CD14-positive monocyte (primary cell): ENCODE results near the gene CDH6. TPM values are rescaled to one million over a fixed set of nuclear protein-coding genes. Genes with fewer than 3 reads are reported as not detected.

Source experiments
- DNase-seq, 3 donors: peaks; one replicate each; pipeline ENCODE4 v3.0.0-alpha.2; 2011 to 2022
- H2AFZ ChIP-seq: 2 replicates; pipeline ENCODE4 v1.6.0; 2012; ENCODE audit warnings: mild to moderate bottlenecking, low read depth, low read length, inconsistent platforms; ENCODE audit not compliant: insufficient read depth, poor library complexity, severe bottlenecking
- H3K27ac ChIP-seq, 2 donors: 1 replicate in 1 of 2; 2 replicates in 1 of 2; pipeline ENCODE4 v1.5.1; 2012 to 2013; ENCODE audit warnings: low read length in 2 of 2, control low read depth in 1 of 2, inconsistent platforms in 1 of 2, low read depth in 1 of 2, mild to moderate bottlenecking in 1 of 2
- H3K27me3 ChIP-seq, 2 donors: one replicate each; pipeline versions ENCODE4 v1.6.0 to v1.6.1; 2011 to 2013; ENCODE audit warnings: low read length in 2 of 2; ENCODE audit not compliant: control insufficient read depth in 2 of 2, insufficient read depth in 2 of 2
- H3K36me3 ChIP-seq, 2 donors: replicated peaks in 1 of 2; 1 replicate in 1 of 2; 2 replicates in 1 of 2; pipeline versions ENCODE4 v1.5.1 to v1.6.1; 2012 to 2013; ENCODE audit warnings: low read length in 2 of 2, control low read depth in 1 of 2, inconsistent platforms in 1 of 2, mild to moderate bottlenecking in 1 of 2; ENCODE audit not compliant: insufficient read depth in 2 of 2, control insufficient read depth in 1 of 2
- H3K4me1 ChIP-seq, 2 donors: 1 replicate in 1 of 2; 2 replicates in 1 of 2; pipeline versions ENCODE4 v1.5.1 to v1.6.1; 2012 to 2013; ENCODE audit warnings: low read length in 2 of 2, control low read depth in 1 of 2, inconsistent platforms in 1 of 2, mild to moderate bottlenecking in 1 of 2, moderate library complexity in 1 of 2; ENCODE audit not compliant: insufficient read depth in 2 of 2, control insufficient read depth in 1 of 2
- H3K4me2 ChIP-seq: replicated peaks from 2 replicates; pipeline ENCODE3; 2012; ENCODE audit warnings: low read length, moderate library complexity, mild to moderate bottlenecking; ENCODE audit not compliant: poor library complexity, severe bottlenecking; ENCODE audit errors: extremely low read depth
- H3K4me3 ChIP-seq, 3 experiments: fragments of 200-600 bp in 1 of 3; sonication (generic) in 1 of 3; replicated peaks in 1 of 3; 1 replicate in 2 of 3; 2 replicates in 1 of 3; pipeline ENCODE4 v1.5.1; 2011 to 2013; ENCODE audit warnings: low read length in 3 of 3, mild to moderate bottlenecking in 3 of 3, control low read depth in 2 of 3, low read depth in 2 of 3, inconsistent platforms in 1 of 3, moderate library complexity in 1 of 3
- H3K79me2 ChIP-seq: 2 replicates; pipeline ENCODE4 v1.6.0; 2012; ENCODE audit warnings: mild to moderate bottlenecking, control low read depth, inconsistent platforms, low read length, moderate library complexity; ENCODE audit not compliant: insufficient read depth
- H3K9ac ChIP-seq: 2 replicates; pipeline ENCODE4 v1.6.0; 2017; ENCODE audit warnings: low read length, mild to moderate bottlenecking; ENCODE audit not compliant: insufficient read depth, poor library complexity, severe bottlenecking
- H3K9me3 ChIP-seq, 2 donors: replicated peaks in 1 of 2; 1 replicate in 1 of 2; 2 replicates in 1 of 2; pipeline versions ENCODE4 v1.5.1 to v1.6.1; 2012 to 2013; ENCODE audit warnings: low read length in 2 of 2, control low read depth in 1 of 2; ENCODE audit not compliant: control insufficient read depth in 1 of 2, insufficient read depth in 1 of 2
- H4K20me1 ChIP-seq: 2 replicates; pipeline ENCODE4 v1.6.0; 2012; ENCODE audit warnings: mild to moderate bottlenecking, low read length, control low read depth, moderate library complexity; ENCODE audit not compliant: insufficient read depth
- H3K27ac Mint-ChIP-seq, 7 donors: one replicate each; pipeline ENCODE4 v1.8.0; 2020; ENCODE audit warnings: mild to moderate bottlenecking in 7 of 7, mixed read lengths in 7 of 7, moderate library complexity in 6 of 7, inconsistent platforms in 2 of 7
- H3K27me3 Mint-ChIP-seq, 3 donors: one replicate each; pipeline ENCODE4 v1.8.0; 2021 to 2022; ENCODE audit warnings: low read depth in 3 of 3, mild to moderate bottlenecking in 3 of 3, mixed read lengths in 3 of 3, moderate library complexity in 3 of 3, inconsistent platforms in 1 of 3
- H3K36me3 Mint-ChIP-seq, 2 donors: one replicate each; pipeline ENCODE4 v1.8.0; 2020; ENCODE audit warnings: mixed read lengths in 2 of 2, inconsistent platforms in 1 of 2, mild to moderate bottlenecking in 1 of 2
- H3K4me1 Mint-ChIP-seq: one replicate; pipeline ENCODE4 v1.8.0; 2020; ENCODE audit warnings: mild to moderate bottlenecking, mixed read lengths
- H3K4me3 Mint-ChIP-seq, 2 donors: one replicate each; pipeline ENCODE4 v1.8.0; 2020; ENCODE audit warnings: mild to moderate bottlenecking in 2 of 2, mixed read lengths in 2 of 2, moderate library complexity in 1 of 2
- H3K9me3 Mint-ChIP-seq, 7 donors: one replicate each; pipeline ENCODE4 v1.8.0; 2020 to 2022; ENCODE audit warnings: mixed read lengths in 7 of 7, mild to moderate bottlenecking in 6 of 7, moderate library complexity in 6 of 7, inconsistent platforms in 2 of 7
- WGBS: methylation state at CpG from one replicate; pipeline ENCODE4 v1.1.5; 2013; ENCODE audit warnings: missing lambda C conversion rate; ENCODE audit not compliant: insufficient coverage; 5-methylcytosine and 5-hydroxymethylcytosine counted together
- intact Hi-C, 2 donors: fragments of 100-400 bp; cut with micrococcal nuclease; formaldehyde crosslinking; loops; one replicate each; pipeline versions ENCODE4 v1.15.0 to v1.15.1; 2023
- polyA minus RNA-seq: library from RNA; depleted of rRNA, polyadenylated mRNA; stranded (reverse); fragments of >200 nt; gene quantifications from 2 replicates; pipeline ENCODE4 v1.2.3, GENCODE V29; 2012
- polyA plus RNA-seq, 3 donors: library from polyadenylated mRNA; depleted of rRNA in 1 of 3; unstranded in 2 of 3; stranded (reverse) in 1 of 3; fragments of 300-500 nt in 2 of 3; fragments of >200 nt in 1 of 3; fragmentation: Illumina TruSeq in 2 of 3; gene quantifications; 1 replicate in 2 of 3; 2 replicates in 1 of 3; pipeline ENCODE4 v1.2.3, GENCODE V29; 2012 to 2021
- total RNA-seq, 12 experiments: library from RNA in 1 of 12; stranded (reverse) in 1 of 12; fragments of 120-200 nt in 1 of 12; gene quantifications; one replicate each; pipeline ENCODE4 v1.2.4 and lab custom pipeline; 2013 to 2026; ENCODE audit warnings: mixed read lengths in 6 of 12, inconsistent platforms in 1 of 12
- TF ChIP-seq, protein P1 (sequence below): fragments of 200-600 bp; IDR thresholded peaks from one replicate; pipeline ENCODE4 v1.8.0; 2022; ENCODE audit warnings: antibody characterized with exemption, mild to moderate bottlenecking

CDH6 gene
- not detected for total RNA-seq (2013)
- polyA plus RNA-seq (not detected), polyA minus RNA-seq (not detected in 2 replicates), total RNA-seq (lab: John Stamatoyannopoulos, UW) (0 to 2.7 (median 0.11) reads per million in 11 experiments)

DNA sequence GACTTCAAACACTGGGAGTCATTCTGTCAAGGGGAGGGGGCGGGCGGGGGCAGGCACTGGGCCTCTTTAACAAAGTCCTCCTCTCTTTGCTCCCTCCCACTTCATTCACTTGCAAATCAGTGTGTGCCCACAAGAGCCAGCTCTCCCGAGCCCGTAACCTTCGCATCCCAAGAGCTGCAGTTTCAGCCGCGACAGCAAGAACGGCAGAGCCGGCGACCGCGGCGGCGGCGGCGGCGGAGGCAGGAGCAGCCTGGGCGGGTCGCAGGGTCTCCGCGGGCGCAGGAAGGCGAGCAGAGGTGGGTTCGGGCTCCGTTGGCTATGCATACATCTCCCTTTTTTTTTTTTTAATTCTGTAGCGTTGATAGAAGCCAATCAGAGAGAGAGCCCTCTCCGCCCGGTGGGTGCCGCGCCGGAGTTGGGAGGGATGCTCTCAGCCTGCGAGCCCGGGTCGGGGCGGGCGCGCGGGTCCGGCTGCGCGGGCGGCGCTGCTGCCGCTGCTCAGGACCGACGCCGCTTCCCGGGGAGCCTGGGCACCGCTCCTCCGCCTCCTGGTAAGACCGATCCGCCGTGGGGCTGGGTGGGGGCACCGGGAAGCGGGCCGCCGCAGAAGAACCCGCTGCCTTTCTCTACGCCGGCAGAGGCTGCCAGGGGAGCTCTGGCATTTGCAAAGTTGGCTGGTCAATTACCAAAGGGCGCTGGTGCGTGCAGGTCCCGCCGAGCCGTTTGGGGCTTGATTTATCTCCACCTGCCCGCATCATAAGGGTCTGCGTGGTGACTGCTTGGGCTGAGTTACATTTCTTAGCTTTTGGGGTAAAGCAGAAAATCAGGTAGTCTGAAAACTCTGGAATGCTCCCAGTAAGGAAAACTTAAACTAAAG lies at the start of gene CDH6:
TSS of gene CDH6 (plus strand) at position 96 of the 877 bp plus-strand sequence. CDS start 73,788 bp downstream, outside the sequence.
- Histone ChIP-seq H3K27ac (no peak within 1 kb of the TSS), H3K4me3 (no peak within 1 kb of the TSS), H4K20me1 (no peaks in the 10 kb centered on the region), H3K27me3 (peaks cover 63 to 72% of the 10 kb centered on the region in 2 donors), H3K4me2 (no peak within 1 kb of the TSS), H3K4me1 (no peaks in the 10 kb centered on the region), H3K79me2 (no peaks in the 10 kb centered on the region), H2AFZ (no peak within 1 kb of the TSS), H3K9me3 (peaks cover 0 to 22% of the 10 kb centered on the region in 2 donors), H3K36me3 (no peaks in the 10 kb centered on the region), H3K9ac (no peak within 1 kb of the TSS)
- peaks cover 0 to 17% (median 4%) of the 10 kb centered on the region in 7 donors for H3K9me3 Mint-ChIP-seq
- 1% methylated on average over 59 of the region's 67 CpGs for WGBS
- peaks cover 12% of the 10 kb centered on the region for H3K4me1 Mint-ChIP-seq
- peak within 1 kb of the TSS; percentile 9 to 80 for H3K4me3 Mint-ChIP-seq
- intact Hi-C loops: no loop called here
- DNase-seq: no peak
- H3K36me3 Mint-ChIP-seq: peaks cover 0 to 2% of the 10 kb centered on the region in 2 donors
- no peak within 1 kb of the TSS for H3K27ac Mint-ChIP-seq
- peaks cover 48 to 82% (median 54%) of the 10 kb centered on the region in 3 donors for H3K27me3 Mint-ChIP-seq
- TF ChIP-seq, protein P1, sequence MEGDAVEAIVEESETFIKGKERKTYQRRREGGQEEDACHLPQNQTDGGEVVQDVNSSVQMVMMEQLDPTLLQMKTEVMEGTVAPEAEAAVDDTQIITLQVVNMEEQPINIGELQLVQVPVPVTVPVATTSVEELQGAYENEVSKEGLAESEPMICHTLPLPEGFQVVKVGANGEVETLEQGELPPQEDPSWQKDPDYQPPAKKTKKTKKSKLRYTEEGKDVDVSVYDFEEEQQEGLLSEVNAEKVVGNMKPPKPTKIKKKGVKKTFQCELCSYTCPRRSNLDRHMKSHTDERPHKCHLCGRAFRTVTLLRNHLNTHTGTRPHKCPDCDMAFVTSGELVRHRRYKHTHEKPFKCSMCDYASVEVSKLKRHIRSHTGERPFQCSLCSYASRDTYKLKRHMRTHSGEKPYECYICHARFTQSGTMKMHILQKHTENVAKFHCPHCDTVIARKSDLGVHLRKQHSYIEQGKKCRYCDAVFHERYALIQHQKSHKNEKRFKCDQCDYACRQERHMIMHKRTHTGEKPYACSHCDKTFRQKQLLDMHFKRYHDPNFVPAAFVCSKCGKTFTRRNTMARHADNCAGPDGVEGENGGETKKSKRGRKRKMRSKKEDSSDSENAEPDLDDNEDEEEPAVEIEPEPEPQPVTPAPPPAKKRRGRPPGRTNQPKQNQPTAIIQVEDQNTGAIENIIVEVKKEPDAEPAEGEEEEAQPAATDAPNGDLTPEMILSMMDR: no peak

DNA sequence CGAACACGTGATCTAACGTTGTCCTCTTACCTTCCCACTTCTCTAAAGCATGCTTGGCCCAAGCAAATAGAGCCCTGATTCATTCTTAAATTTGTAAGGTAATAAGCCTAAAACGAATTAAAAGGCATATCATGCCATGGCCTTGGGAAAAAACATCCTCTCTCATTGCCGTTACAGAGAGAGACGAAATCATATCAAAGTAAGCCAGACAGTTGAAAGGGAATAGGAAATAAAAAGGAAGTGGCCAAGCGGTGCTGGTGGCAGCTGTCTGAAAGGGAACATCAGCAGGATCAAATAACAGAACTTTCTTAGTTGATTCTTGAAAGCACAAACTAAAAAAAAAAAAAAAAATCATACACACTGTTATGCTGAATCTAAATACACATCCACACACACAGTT lies 49.1 kb upstream of the CDH6 start:
- Mint-ChIP-seq H3K4me3 (no peak overlapping the region), H3K27ac (peak overlapping the region in 2 of 7 donors; percentile 30 to 41), H3K27me3 (peaks cover 0 to 5% (median 0%) of the 10 kb centered on the region in 3 donors), H3K9me3 (peaks cover 0 to 2% (median 0%) of the 10 kb centered on the region in 7 donors), H3K36me3 (no peaks in the 10 kb centered on the region), H3K4me1 (peaks cover 7% of the 10 kb centered on the region)
- 90% methylated on average over 2 of the region's 7 CpGs for WGBS
- no peaks in the 10 kb centered on the region for H3K9me3 ChIP-seq
- no peak overlapping the region for H3K4me2 ChIP-seq
- H3K27ac ChIP-seq: no peak overlapping the region
- no peak overlapping the region for H3K4me3 ChIP-seq
- H2AFZ ChIP-seq: no peak overlapping the region
- no peaks in the 10 kb centered on the region for H3K36me3 ChIP-seq
- no peaks in the 10 kb centered on the region for H3K79me2 ChIP-seq
- TF ChIP-seq, protein P1: no peak
- H3K9ac ChIP-seq: no peak overlapping the region
- H3K4me1 ChIP-seq: peaks cover 3 to 4% of the 10 kb centered on the region in 2 donors
- no peak for DNase-seq
- intact Hi-C loops: no loop called here
- no peaks in the 10 kb centered on the region for H3K27me3 ChIP-seq
- H4K20me1 ChIP-seq: no peaks in the 10 kb centered on the region
